CD14-positive monocyte (primary cell): ENCODE data around the gene RHBG. TPM values are rescaled to one million over a fixed set of nuclear protein-coding genes. Genes with fewer than 3 reads are reported as not detected.
"Not testable (repeated sequence)": the region's sequence is repeated elsewhere in the genome, so short reads cannot be mapped to it uniquely, and the experiment has no call there.

Experiments used
- DNase-seq, 3 donors: peaks; one replicate each; pipeline ENCODE4 v3.0.0-alpha.2; 2011 to 2022
- H2AFZ ChIP-seq: 2 replicates; pipeline ENCODE4 v1.6.0; 2012; ENCODE audit warnings: mild to moderate bottlenecking, low read depth, low read length, inconsistent platforms; ENCODE audit not compliant: insufficient read depth, poor library complexity, severe bottlenecking
- H3K27ac ChIP-seq, 2 donors: 1 replicate in 1 of 2; 2 replicates in 1 of 2; pipeline ENCODE4 v1.5.1; 2012 to 2013; ENCODE audit warnings: low read length in 2 of 2, control low read depth in 1 of 2, inconsistent platforms in 1 of 2, low read depth in 1 of 2, mild to moderate bottlenecking in 1 of 2
- H3K27me3 ChIP-seq, 2 donors: one replicate each; pipeline versions ENCODE4 v1.6.0 to v1.6.1; 2011 to 2013; ENCODE audit warnings: low read length in 2 of 2; ENCODE audit not compliant: control insufficient read depth in 2 of 2, insufficient read depth in 2 of 2
- H3K36me3 ChIP-seq, 2 donors: replicated peaks in 1 of 2; 1 replicate in 1 of 2; 2 replicates in 1 of 2; pipeline versions ENCODE4 v1.5.1 to v1.6.1; 2012 to 2013; ENCODE audit warnings: low read length in 2 of 2, control low read depth in 1 of 2, inconsistent platforms in 1 of 2, mild to moderate bottlenecking in 1 of 2; ENCODE audit not compliant: insufficient read depth in 2 of 2, control insufficient read depth in 1 of 2
- H3K4me1 ChIP-seq, 2 donors: 1 replicate in 1 of 2; 2 replicates in 1 of 2; pipeline versions ENCODE4 v1.5.1 to v1.6.1; 2012 to 2013; ENCODE audit warnings: low read length in 2 of 2, control low read depth in 1 of 2, inconsistent platforms in 1 of 2, mild to moderate bottlenecking in 1 of 2, moderate library complexity in 1 of 2; ENCODE audit not compliant: insufficient read depth in 2 of 2, control insufficient read depth in 1 of 2
- H3K4me2 ChIP-seq: replicated peaks from 2 replicates; pipeline ENCODE3; 2012; ENCODE audit warnings: low read length, moderate library complexity, mild to moderate bottlenecking; ENCODE audit not compliant: poor library complexity, severe bottlenecking; ENCODE audit errors: extremely low read depth
- H3K4me3 ChIP-seq, 3 experiments: fragments of 200-600 bp in 1 of 3; sonication (generic) in 1 of 3; replicated peaks in 1 of 3; 1 replicate in 2 of 3; 2 replicates in 1 of 3; pipeline ENCODE4 v1.5.1; 2011 to 2013; ENCODE audit warnings: low read length in 3 of 3, mild to moderate bottlenecking in 3 of 3, control low read depth in 2 of 3, low read depth in 2 of 3, inconsistent platforms in 1 of 3, moderate library complexity in 1 of 3
- H3K79me2 ChIP-seq: 2 replicates; pipeline ENCODE4 v1.6.0; 2012; ENCODE audit warnings: mild to moderate bottlenecking, control low read depth, inconsistent platforms, low read length, moderate library complexity; ENCODE audit not compliant: insufficient read depth
- H3K9ac ChIP-seq: 2 replicates; pipeline ENCODE4 v1.6.0; 2017; ENCODE audit warnings: low read length, mild to moderate bottlenecking; ENCODE audit not compliant: insufficient read depth, poor library complexity, severe bottlenecking
- H3K9me3 ChIP-seq, 2 donors: replicated peaks in 1 of 2; 1 replicate in 1 of 2; 2 replicates in 1 of 2; pipeline versions ENCODE4 v1.5.1 to v1.6.1; 2012 to 2013; ENCODE audit warnings: low read length in 2 of 2, control low read depth in 1 of 2; ENCODE audit not compliant: control insufficient read depth in 1 of 2, insufficient read depth in 1 of 2
- H4K20me1 ChIP-seq: 2 replicates; pipeline ENCODE4 v1.6.0; 2012; ENCODE audit warnings: mild to moderate bottlenecking, low read length, control low read depth, moderate library complexity; ENCODE audit not compliant: insufficient read depth
- H3K27ac Mint-ChIP-seq, 7 donors: one replicate each; pipeline ENCODE4 v1.8.0; 2020; ENCODE audit warnings: mild to moderate bottlenecking in 7 of 7, mixed read lengths in 7 of 7, moderate library complexity in 6 of 7, inconsistent platforms in 2 of 7
- H3K27me3 Mint-ChIP-seq, 3 donors: one replicate each; pipeline ENCODE4 v1.8.0; 2021 to 2022; ENCODE audit warnings: low read depth in 3 of 3, mild to moderate bottlenecking in 3 of 3, mixed read lengths in 3 of 3, moderate library complexity in 3 of 3, inconsistent platforms in 1 of 3
- H3K36me3 Mint-ChIP-seq, 2 donors: one replicate each; pipeline ENCODE4 v1.8.0; 2020; ENCODE audit warnings: mixed read lengths in 2 of 2, inconsistent platforms in 1 of 2, mild to moderate bottlenecking in 1 of 2
- H3K4me1 Mint-ChIP-seq: one replicate; pipeline ENCODE4 v1.8.0; 2020; ENCODE audit warnings: mild to moderate bottlenecking, mixed read lengths
- H3K4me3 Mint-ChIP-seq, 2 donors: one replicate each; pipeline ENCODE4 v1.8.0; 2020; ENCODE audit warnings: mild to moderate bottlenecking in 2 of 2, mixed read lengths in 2 of 2, moderate library complexity in 1 of 2
- H3K9me3 Mint-ChIP-seq, 7 donors: one replicate each; pipeline ENCODE4 v1.8.0; 2020 to 2022; ENCODE audit warnings: mixed read lengths in 7 of 7, mild to moderate bottlenecking in 6 of 7, moderate library complexity in 6 of 7, inconsistent platforms in 2 of 7
- CTCF ChIP-seq: fragments of 200-600 bp; IDR thresholded peaks from one replicate; pipeline ENCODE4 v1.8.0; 2022; ENCODE audit warnings: antibody characterized with exemption, mild to moderate bottlenecking
- WGBS: methylation state at CpG from one replicate; pipeline ENCODE4 v1.1.5; 2013; ENCODE audit warnings: missing lambda C conversion rate; ENCODE audit not compliant: insufficient coverage; 5-methylcytosine and 5-hydroxymethylcytosine counted together
- intact Hi-C, 2 donors: fragments of 100-400 bp; cut with micrococcal nuclease; formaldehyde crosslinking; loops; one replicate each; pipeline versions ENCODE4 v1.15.0 to v1.15.1; 2023
- polyA plus RNA-seq, 3 donors: library from polyadenylated mRNA; depleted of rRNA in 1 of 3; unstranded in 2 of 3; stranded (reverse) in 1 of 3; fragments of 300-500 nt in 2 of 3; fragments of >200 nt in 1 of 3; fragmentation: Illumina TruSeq in 2 of 3; gene quantifications; 1 replicate in 2 of 3; 2 replicates in 1 of 3; pipeline ENCODE4 v1.2.3, GENCODE V29; 2012 to 2021

The RHBG gene
- polyA plus RNA-seq, 3 donors = 0.08 TPM; not detected in 2

DNA sequence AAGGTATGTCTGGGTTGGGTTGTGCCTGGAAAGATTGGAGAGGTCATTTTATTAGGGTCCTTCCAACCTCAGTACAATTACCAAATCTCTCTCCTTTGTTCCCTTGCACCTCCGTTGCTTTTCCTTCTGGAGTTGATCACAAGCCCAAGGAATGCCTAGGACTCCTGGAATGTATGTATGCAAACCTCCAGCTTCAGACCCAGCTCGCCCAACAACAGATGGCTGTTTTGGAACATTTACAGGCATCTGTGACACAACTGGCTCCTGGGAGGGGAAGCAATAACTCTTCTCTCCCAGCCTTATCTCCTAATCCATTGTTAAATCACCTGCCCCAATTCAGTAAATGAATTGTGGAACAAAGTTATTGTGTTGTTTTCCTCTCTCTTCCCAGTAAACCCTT lies 22.4 kb upstream of the RHBG start:
- no peaks in the 10 kb centered on the region for H3K79me2 ChIP-seq
- no peak for TF ChIP-seq CTCF
- no peak for DNase-seq
- H3K4me3 Mint-ChIP-seq = no peak overlapping the region
- no peaks in the 10 kb centered on the region for H3K4me1 ChIP-seq
- no peaks in the 10 kb centered on the region for H4K20me1 ChIP-seq
- H3K4me1 Mint-ChIP-seq = no peaks in the 10 kb centered on the region
- H3K9ac ChIP-seq = no peak overlapping the region
- no peaks in the 10 kb centered on the region for H3K36me3 ChIP-seq
- no peak overlapping the region for H3K27ac ChIP-seq
- no peaks in the 10 kb centered on the region for H3K9me3 ChIP-seq
- WGBS = no CpG with 5 or more reads among the region's 2 CpGs
- H2AFZ ChIP-seq = no peak overlapping the region
- no peak overlapping the region for H3K4me3 ChIP-seq
- no peak overlapping the region for H3K27ac Mint-ChIP-seq
- no peaks in the 10 kb centered on the region for H3K9me3 Mint-ChIP-seq
- H3K36me3 Mint-ChIP-seq = no peaks in the 10 kb centered on the region
- intact Hi-C loops = no loop called here
- peaks cover 11 to 24% (median 14%) of the 10 kb centered on the region in 3 donors for H3K27me3 Mint-ChIP-seq
- H3K4me2 ChIP-seq = no peak overlapping the region
- H3K27me3 ChIP-seq = peaks cover 8% of the 10 kb centered on the region in 2 donors

DNA sequence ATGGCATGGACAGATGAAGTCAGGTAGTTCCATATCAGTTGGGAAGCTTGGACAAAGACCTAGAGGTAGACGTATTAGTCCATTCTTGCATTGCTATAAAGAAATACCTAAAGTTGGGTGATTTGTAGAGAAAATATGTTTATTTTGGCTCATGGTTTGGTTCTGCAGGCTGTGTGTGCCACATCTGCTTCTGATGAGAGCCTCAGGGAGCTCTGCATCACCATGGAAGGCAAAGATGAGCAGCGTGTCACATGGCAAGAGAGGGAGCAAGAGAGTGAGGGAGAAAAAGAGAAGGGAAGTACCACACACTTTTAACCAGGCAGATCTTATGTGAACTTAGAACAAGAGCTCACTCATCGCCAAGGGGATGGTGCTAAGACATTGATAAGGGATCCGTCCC lies 21.7 kb upstream of the RHBG start:
- H3K9me3 ChIP-seq = no peaks in the 10 kb centered on the region
- H3K4me1 ChIP-seq = no peaks in the 10 kb centered on the region
- Mint-ChIP-seq H3K27ac (no peak overlapping the region), H3K27me3 (peaks cover 11 to 25% (median 14%) of the 10 kb centered on the region in 3 donors), H3K4me1 (no peaks in the 10 kb centered on the region), H3K9me3 (no peaks in the 10 kb centered on the region), H3K36me3 (no peaks in the 10 kb centered on the region), H3K4me3 (no peak overlapping the region)
- WGBS = 100% methylated on average over 1 of the region's 4 CpGs
- H3K27me3 ChIP-seq = peaks cover 8% of the 10 kb centered on the region in 2 donors
- H4K20me1 ChIP-seq = no peaks in the 10 kb centered on the region
- no peak for TF ChIP-seq CTCF
- no peaks in the 10 kb centered on the region for H3K79me2 ChIP-seq
- H3K27ac ChIP-seq = no peak overlapping the region
- intact Hi-C loops = no loop called here
- no peak overlapping the region for H2AFZ ChIP-seq
- no peak overlapping the region for H3K4me3 ChIP-seq
- DNase-seq = no peak
- H3K36me3 ChIP-seq = no peaks in the 10 kb centered on the region
- H3K4me2 ChIP-seq = no peak overlapping the region
- H3K9ac ChIP-seq = no peak overlapping the region

DNA sequence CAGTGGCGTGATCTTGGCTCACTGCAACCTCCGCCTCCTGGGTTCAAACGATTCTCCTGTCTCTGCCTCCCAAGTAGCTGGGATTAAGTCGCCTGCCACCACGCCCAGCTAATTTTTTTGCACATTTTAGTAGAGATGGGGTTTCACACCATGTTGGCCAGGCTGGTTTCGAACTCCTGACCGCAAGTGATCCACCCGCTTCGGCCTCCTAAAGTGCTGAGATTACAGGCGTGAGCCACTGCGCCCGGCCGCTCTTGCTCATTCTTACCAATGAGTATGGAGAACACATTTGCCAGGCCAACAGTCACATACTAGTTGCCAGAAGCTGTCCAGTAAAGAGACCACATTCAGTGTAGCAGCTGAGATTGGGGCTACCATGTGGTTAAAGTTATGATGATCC lies 16.5 kb upstream of the RHBG start:
- intact Hi-C loops = not testable (repeated sequence)

More for the DNA sequence above, 16.5 kb upstream of the RHBG start:
- not testable (repeated sequence) for H3K9me3 ChIP-seq, H4K20me1 ChIP-seq, H3K4me2 ChIP-seq, H3K4me3 Mint-ChIP-seq, H3K4me3 ChIP-seq, H3K27ac Mint-ChIP-seq, DNase-seq, H3K4me1 Mint-ChIP-seq, H3K79me2 ChIP-seq, H3K9ac ChIP-seq, H3K36me3 Mint-ChIP-seq, H3K36me3 ChIP-seq, H3K4me1 ChIP-seq, H3K27ac ChIP-seq, H2AFZ ChIP-seq, H3K9me3 Mint-ChIP-seq
- peaks cover 26 to 41% (median 31%) of the 10 kb centered on the region in 3 donors for H3K27me3 Mint-ChIP-seq
- 98% methylated on average over 11 of the region's 13 CpGs for WGBS
- peaks cover 9 to 28% of the 10 kb centered on the region in 2 donors for H3K27me3 ChIP-seq
